Natural killer cell (primary cell): ENCODE results near the gene ADCY4. TPM values are rescaled to one million over a fixed set of nuclear protein-coding genes. Genes with fewer than 3 reads are reported as not detected.

Source experiments
- ATAC-seq, 3 donors: fragments of 150-1000 bp in 2 of 3; fragments of 200-7000 bp in 1 of 3; cut with Tn5 transposase; 1 replicate in 1 of 3; 2 replicates in 2 of 3; pipeline ENCODE4 v1.10.0; 2021; ENCODE audit warnings: mild to moderate bottlenecking in 2 of 3, moderate library complexity in 2 of 3
- DNase-seq, 2 donors: peaks; one replicate each; pipeline versions ENCODE4 v3.0.0 to v3.0.0-alpha.2; 2013 to 2021; ENCODE audit warnings: mixed read lengths in 1 of 2
- H3K27ac ChIP-seq: one replicate; pipeline ENCODE4 v1.5.1; 2013; ENCODE audit warnings: mild to moderate bottlenecking, low read length
- H3K27me3 ChIP-seq: one replicate; pipeline ENCODE4 v1.6.1; 2013; ENCODE audit warnings: low read length; ENCODE audit not compliant: control insufficient read depth, insufficient read depth
- H3K36me3 ChIP-seq: one replicate; pipeline ENCODE4 v1.6.1; 2013; ENCODE audit warnings: low read length; ENCODE audit not compliant: control insufficient read depth, insufficient read depth
- H3K4me1 ChIP-seq: one replicate; pipeline ENCODE4 v1.6.1; 2013; ENCODE audit warnings: low read length; ENCODE audit not compliant: control insufficient read depth, insufficient read depth
- H3K4me3 ChIP-seq: one replicate; pipeline ENCODE4 v1.5.1; 2013; ENCODE audit warnings: low read length
- H3K9me3 ChIP-seq: one replicate; pipeline ENCODE4 v1.6.1; 2013; ENCODE audit warnings: low read length; ENCODE audit not compliant: control insufficient read depth, insufficient read depth
- H3K27ac Mint-ChIP-seq, 2 donors: one replicate each; pipeline ENCODE4 v1.8.0; 2022; ENCODE audit warnings: mild to moderate bottlenecking in 2 of 2, mixed read lengths in 2 of 2, moderate library complexity in 1 of 2
- H3K27me3 Mint-ChIP-seq, 2 donors: one replicate each; pipeline ENCODE4 v1.8.0; 2022; ENCODE audit warnings: low read depth in 2 of 2, mixed read lengths in 2 of 2
- H3K36me3 Mint-ChIP-seq: one replicate; pipeline ENCODE4 v1.8.0; 2022; ENCODE audit warnings: mixed read lengths
- H3K4me1 Mint-ChIP-seq, 2 donors: one replicate each; pipeline ENCODE4 v1.8.0; 2022; ENCODE audit warnings: mixed read lengths in 2 of 2
- H3K4me3 Mint-ChIP-seq: one replicate; pipeline ENCODE4 v1.8.0; 2022; ENCODE audit warnings: mild to moderate bottlenecking, moderate library complexity, mixed read lengths
- H3K9me3 Mint-ChIP-seq, 2 donors: one replicate each; pipeline ENCODE4 v1.8.0; 2022; ENCODE audit warnings: mixed read lengths in 2 of 2
- CTCF ChIP-seq: fragments of 200-600 bp; IDR thresholded peaks from one replicate; pipeline ENCODE4 v1.8.0; 2022; ENCODE audit warnings: antibody characterized with exemption
- WGBS: methylation state at CpG from one replicate; pipeline ENCODE4 v1.1.7; 2013; ENCODE audit warnings: missing lambda C conversion rate; ENCODE audit not compliant: insufficient coverage; 5-methylcytosine and 5-hydroxymethylcytosine counted together
- intact Hi-C: fragments of 100-400 bp; cut with micrococcal nuclease; formaldehyde crosslinking; loops from one replicate; pipeline ENCODE4 v1.14.2; 2022
- total RNA-seq, 4 donors: library from RNA; stranded (reverse); fragments of 120-200 nt in 1 of 4; gene quantifications; one replicate each; pipeline versions ENCODE4 v1.2.3 to v1.2.4, GENCODE V29; 2013 to 2022

The ADCY4 gene
- total RNA-seq, 3 donors from 2014 or later (not counting 1 experiment from before 2014, with no cell fraction given) = 9.8 to 17.6 (median 11.3) TPM

- no peaks in the 10 kb centered on the region for H3K9me3 ChIP-seq
- H3K4me1 ChIP-seq = peaks cover 46% of the 10 kb centered on the region
- intact Hi-C loops = no loop called here
- no peaks in the 10 kb centered on the region for H3K9me3 Mint-ChIP-seq
- ATAC-seq = no peak
- H3K27ac ChIP-seq = no peak overlapping the region
- H3K4me3 Mint-ChIP-seq = no peak overlapping the region
- peaks cover 30 to 33% of the 10 kb centered on the region in 2 donors for H3K4me1 Mint-ChIP-seq
- no peaks in the 10 kb centered on the region for H3K36me3 Mint-ChIP-seq
- H3K36me3 ChIP-seq = no peaks in the 10 kb centered on the region
- peaks cover 2% of the 10 kb centered on the region for H3K27me3 ChIP-seq
- H3K4me3 ChIP-seq = no peak overlapping the region
- H3K27ac Mint-ChIP-seq = no peak overlapping the region
- DNase-seq = no peak
- no peak for TF ChIP-seq CTCF
- 66% methylated on average over 5 of the region's 5 CpGs for WGBS
- peaks cover 0 to 5% of the 10 kb centered on the region in 2 donors for H3K27me3 Mint-ChIP-seq
Observed at GRCh38 chr14:24325041-24325530, 9.8 kb downstream of the ADCY4 start.

DNA sequence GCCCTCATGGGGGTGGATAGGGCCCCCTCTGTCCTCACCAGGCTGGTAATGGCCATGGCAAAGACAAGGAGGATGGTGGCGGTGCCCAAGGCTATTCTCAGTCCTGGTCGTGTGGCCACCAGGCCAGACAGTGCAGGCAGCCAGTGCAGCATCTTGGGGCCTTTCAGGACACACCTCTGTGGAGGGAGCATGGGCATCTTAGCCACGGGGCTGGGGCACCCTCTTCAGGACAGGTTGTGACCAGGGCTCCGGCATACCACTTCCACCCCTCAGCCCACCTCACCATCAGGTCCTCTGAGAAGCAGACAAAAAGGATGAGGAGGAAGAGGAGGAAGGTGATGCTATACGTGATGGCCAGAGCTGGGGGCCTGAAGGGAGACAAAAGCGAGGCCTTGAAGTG lies 10.8 kb downstream of the ADCY4 start:
- Histone ChIP-seq H3K4me1 (peaks cover 36% of the 10 kb centered on the region), H3K27me3 (peaks cover 2% of the 10 kb centered on the region), H3K9me3 (no peaks in the 10 kb centered on the region), H3K36me3 (no peaks in the 10 kb centered on the region), H3K4me3 (no peak overlapping the region), H3K27ac (no peak overlapping the region)
- Mint-ChIP-seq H3K4me1 (peaks cover 19 to 27% of the 10 kb centered on the region in 2 donors), H3K9me3 (no peaks in the 10 kb centered on the region), H3K27ac (no peak overlapping the region), H3K27me3 (peaks cover 0 to 8% of the 10 kb centered on the region in 2 donors), H3K4me3 (no peak overlapping the region), H3K36me3 (no peaks in the 10 kb centered on the region)
- DNase-seq (no peak), ATAC-seq (no peak)
- TF ChIP-seq CTCF = no peak
- intact Hi-C loops = no loop called here
- WGBS = 83% methylated on average over 5 of the region's 6 CpGs

GRCh38 chr14:24323341-24323740 lies 11.5 kb downstream of the ADCY4 start:
- Histone ChIP-seq H3K4me1 (peaks cover 30% of the 10 kb centered on the region), H3K9me3 (no peaks in the 10 kb centered on the region), H3K4me3 (no peak overlapping the region), H3K27ac (no peak overlapping the region), H3K27me3 (peaks cover 2% of the 10 kb centered on the region), H3K36me3 (no peaks in the 10 kb centered on the region)
- intact Hi-C loops = no loop called here
- no peak for TF ChIP-seq CTCF
- no peaks in the 10 kb centered on the region for H3K36me3 Mint-ChIP-seq
- H3K27ac Mint-ChIP-seq = no peak overlapping the region
- H3K4me3 Mint-ChIP-seq = no peak overlapping the region
- H3K27me3 Mint-ChIP-seq = peaks cover 0 to 8% of the 10 kb centered on the region in 2 donors
- ATAC-seq (no peak), DNase-seq (no peak)
- 76% methylated on average over 3 of the region's 3 CpGs for WGBS
- H3K4me1 Mint-ChIP-seq = peaks cover 12 to 20% of the 10 kb centered on the region in 2 donors
- no peaks in the 10 kb centered on the region for H3K9me3 Mint-ChIP-seq

GRCh38 chr14:24322672-24323071 lies 12.2 kb downstream of the ADCY4 start:
- Histone ChIP-seq H3K4me1 (peaks cover 25% of the 10 kb centered on the region), H3K9me3 (no peaks in the 10 kb centered on the region), H3K27ac (no peak overlapping the region), H3K27me3 (peaks cover 2% of the 10 kb centered on the region), H3K4me3 (no peak overlapping the region), H3K36me3 (no peaks in the 10 kb centered on the region)
- Mint-ChIP-seq H3K4me3 (no peak overlapping the region), H3K27me3 (peaks cover 0 to 8% of the 10 kb centered on the region in 2 donors), H3K36me3 (no peaks in the 10 kb centered on the region), H3K9me3 (no peaks in the 10 kb centered on the region), H3K27ac (no peak overlapping the region), H3K4me1 (peaks cover 7 to 18% of the 10 kb centered on the region in 2 donors)
- no peak for DNase-seq
- intact Hi-C loops = no loop called here
- no peak for ATAC-seq
- TF ChIP-seq CTCF = no peak
- 94% methylated on average over 10 of the region's 10 CpGs for WGBS
